SHP77 (cell line): ENCODE results near the gene MPV17L.
"Not testable (repeated sequence)": the region's sequence is repeated elsewhere in the genome, so short reads cannot be mapped to it uniquely, and the experiment has no call there.

Experiments used
- DNase-seq, 2 experiments: peaks; one replicate each; lab custom pipeline; 2025; lab: John Stamatoyannopoulos, UW

The MPV17L gene

DNA sequence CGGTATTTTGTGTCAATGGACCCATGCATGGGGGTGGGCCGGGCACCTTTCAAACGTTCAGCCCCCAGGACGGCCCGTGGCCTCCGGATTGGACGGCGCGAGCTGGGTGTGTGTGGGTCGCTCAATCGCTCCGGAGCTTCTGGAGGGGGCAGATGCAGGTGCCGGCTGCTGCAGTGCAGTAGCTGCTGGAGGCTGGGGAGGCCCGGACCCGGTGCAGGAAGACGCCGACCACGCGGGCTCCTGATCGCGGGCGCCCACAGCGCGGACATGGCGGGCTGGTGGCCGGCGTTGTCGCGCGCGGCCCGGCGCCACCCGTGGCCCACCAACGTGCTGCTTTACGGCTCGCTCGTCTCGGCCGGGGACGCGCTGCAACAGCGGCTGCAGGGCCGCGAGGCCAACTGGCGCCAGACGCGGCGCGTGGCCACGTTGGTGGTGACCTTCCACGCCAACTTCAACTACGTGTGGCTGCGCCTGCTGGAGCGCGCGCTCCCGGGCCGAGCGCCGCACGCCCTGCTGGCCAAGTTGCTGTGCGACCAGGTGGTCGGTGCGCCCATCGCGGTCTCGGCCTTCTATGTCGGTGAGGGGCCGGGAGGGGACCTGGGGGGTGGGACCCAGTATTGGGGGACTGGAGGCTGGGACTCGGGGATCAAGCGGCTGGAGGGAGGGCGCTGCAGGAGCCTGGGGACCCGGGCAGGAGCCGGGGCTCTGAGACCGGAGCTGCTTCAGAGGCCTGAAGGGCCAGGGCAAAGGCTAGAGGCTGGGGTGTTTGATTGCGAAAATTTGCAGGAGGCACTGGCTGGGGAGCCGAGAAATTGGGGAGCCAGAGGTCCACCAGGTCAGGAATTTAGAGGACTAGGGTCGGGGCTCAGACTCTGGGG lies at the start of gene MPV17L:
TSS of gene MPV17L (plus strand) at position 124 of the 878 bp plus-strand sequence. CDS start at position 268, 144 bp downstream.
- not testable (repeated sequence) for DNase-seq

DNA sequence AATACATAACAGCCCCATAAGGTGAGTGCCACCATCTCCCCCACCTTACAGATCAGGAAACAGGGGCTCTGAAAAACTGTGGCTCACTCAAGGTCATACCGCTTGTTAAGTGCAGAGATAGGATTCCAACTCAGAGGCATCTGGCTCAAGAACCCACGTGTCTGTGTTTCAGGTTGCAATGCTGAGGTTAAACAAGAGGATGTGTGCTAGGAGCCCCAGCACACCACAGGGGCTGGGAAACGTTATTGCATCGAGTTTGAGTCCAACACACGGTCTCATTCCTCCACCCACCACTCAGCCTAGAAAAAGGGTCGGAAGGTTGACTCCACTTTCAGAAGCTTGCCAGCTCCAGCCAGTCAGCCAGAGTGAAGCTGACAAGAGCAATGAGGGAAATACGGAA lies 46.8 kb upstream of the MPV17L start:
- DNase-seq = not testable (repeated sequence)

GRCh38 chr16:15351251-15351650 lies 44.3 kb upstream of the MPV17L start:
- not testable (repeated sequence) for DNase-seq

DNA sequence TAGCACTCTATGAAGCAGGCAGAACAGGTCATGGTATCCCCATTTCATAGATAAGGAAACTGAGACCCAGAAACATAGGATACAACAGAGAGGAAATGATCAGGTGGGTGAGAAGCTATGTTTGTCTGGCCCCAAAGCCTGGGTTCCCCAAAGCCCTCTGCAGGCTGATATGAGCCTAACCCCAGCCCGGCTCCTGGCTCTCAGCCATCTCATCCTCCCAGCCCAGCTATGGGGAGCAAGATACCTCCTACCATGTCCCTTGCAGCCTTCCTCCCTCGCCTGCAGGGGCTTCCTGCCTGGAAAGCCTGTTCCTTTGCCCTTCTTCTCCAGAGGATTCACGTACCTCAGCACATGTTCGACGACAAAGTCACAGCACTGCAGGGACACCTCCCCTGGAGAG lies 43.8 kb upstream of the MPV17L start:
- not testable (repeated sequence) for DNase-seq

GRCh38 chr16:15352852-15353251 lies 42.7 kb upstream of the MPV17L start:
- not testable (repeated sequence) for DNase-seq

GRCh38 chr16:15354846-15355245 lies 40.7 kb upstream of the MPV17L start:
- DNase-seq = not testable (repeated sequence)

DNA sequence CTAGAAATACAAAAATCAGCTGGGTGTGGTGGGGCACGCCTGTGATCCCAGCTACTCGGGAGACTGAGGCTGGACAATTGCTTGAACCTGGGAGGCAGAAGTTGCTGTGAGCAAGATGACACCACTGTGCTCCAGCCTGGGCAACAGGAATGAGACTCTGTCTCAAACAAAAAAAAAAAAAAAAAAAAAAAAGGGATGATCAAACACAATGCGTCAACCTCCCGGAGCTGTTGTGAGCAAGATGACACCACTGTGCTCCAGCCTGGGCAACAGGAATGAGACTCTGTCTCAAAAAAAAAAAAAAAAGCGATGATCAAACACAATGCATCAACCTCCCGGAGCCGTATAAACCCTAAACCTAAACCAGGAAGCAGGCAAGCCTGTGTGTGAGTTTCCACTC lies 38.1 kb upstream of the MPV17L start:
- DNase-seq = not testable (repeated sequence)

DNA sequence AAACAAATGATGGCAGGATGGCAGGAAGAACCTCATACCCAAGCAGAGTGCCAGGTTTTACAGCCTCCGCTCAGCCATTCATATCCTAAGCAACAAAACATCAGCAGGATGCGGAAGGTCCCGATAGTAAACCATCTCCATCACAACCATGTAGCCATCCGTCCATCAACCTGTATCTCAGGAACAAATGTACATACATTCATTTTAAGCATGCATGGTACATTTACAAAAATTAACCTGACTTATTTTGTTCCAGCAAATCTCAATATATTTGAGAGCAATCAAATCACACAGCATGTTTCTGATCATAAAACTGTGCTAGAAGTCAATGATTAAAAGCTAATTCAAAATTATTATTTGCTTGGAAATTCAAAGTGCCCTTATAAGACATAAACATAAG lies 17.4 kb upstream of the MPV17L start, which contains the start of gene NPIPA5:
TSS of gene NPIPA5 (minus strand) at position 101 of the 400 bp plus-strand sequence. CDS start at position 101, 0 bp downstream.
- not testable (repeated sequence) for DNase-seq

- not testable (repeated sequence) for DNase-seq
Measured at GRCh38 chr16:15382810-15383209, 12.7 kb upstream of the MPV17L start.

DNA sequence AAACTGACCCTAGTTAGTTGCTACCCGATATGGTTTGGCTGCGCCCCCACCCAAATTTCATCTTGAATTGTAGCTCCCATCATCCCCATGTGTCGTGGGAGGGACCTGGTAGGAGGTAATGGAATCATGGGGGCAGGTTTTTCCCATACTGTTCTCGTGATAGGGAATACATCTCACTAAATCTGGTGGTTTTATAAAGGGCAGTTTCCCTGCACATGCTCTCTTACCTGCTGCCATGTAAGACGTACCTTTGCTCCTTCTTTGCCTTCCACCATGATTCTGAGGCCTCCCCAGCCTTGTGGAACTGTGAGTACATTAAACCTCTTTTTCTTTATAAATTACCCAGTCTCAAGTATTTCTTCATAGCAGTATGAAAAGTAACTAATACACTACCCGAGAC lies 7.5 kb upstream of the MPV17L start:
- not testable (repeated sequence) for DNase-seq

GRCh38 chr16:15389916-15390315 lies 5.6 kb upstream of the MPV17L start:
- not testable (repeated sequence) for DNase-seq

DNA sequence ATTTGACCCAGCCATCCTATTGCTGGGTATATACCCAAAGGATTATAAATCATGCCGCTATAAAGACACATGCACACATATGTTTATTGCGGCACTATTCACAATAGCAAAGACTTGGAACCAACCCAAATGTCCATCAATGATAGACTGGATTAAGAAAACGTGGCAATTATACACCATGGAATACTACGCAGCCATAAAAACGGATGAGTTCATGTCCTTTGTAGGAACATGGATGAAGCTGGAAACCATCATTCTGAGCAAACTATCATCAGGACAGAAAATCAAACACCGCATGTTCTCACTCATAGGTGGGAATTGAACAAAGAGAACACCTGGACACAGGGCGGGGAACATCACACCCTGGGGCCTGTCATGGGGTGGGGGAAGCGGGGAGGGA lies 2.5 kb upstream of the MPV17L start:
- not testable (repeated sequence) for DNase-seq

DNA sequence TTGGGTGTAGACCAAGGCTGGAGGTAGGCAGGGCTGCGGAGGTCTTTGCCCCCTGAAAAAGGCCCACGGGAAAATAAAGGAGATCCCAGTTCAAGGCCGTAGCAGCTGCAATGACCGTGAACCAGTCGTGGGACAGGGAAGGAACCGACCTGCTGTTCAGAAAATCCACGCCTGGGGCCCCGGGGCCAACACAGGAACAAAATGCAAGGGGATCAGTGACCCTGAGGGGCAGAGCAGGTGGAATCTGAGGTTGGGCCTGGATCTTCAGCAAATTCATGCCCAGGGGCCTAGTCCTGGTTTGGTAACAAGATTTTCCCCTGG lies 915 bp downstream of the MPV17L start:
- not testable (repeated sequence) for DNase-seq

DNA sequence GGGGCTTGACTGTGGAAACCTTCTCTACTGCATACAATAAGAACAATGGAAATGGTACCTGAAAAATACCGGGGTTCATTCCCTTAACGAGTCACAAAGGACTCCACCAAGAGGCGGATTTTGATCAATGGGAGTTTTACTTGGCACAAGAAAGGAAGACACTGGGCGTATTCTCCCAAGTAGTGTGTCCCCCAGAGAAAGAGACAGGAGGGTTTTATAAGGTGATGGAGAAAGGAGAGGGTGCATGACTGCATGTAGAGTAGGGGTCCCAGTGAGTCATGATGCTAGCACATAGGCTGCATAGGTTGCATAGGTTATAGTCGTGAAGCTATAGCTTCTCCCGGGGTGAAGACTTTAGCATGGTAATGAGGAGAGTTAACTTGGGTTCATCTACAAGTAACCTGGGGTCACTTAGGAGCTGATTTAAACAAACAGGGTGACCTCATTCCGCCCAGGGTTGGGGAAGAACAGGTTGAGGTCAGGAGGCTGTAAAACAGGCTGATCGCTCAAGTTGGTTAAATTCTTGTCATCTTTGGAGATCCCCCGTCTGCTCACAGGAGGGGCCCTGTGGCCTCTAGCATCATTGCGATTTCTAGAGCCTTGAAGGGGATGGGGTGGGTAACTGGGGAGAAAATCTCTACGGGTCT lies 1.5 kb downstream of the MPV17L start:
- no peak for DNase-seq

- DNase-seq = no peak
Measured at GRCh38 chr16:15398618-15399316, 3.2 kb downstream of the MPV17L start.

GRCh38 chr16:15399317-15399716 lies 3.8 kb downstream of the MPV17L start:
- no peak for DNase-seq

GRCh38 chr16:15400314-15400713 lies 4.8 kb downstream of the MPV17L start:
- DNase-seq = not testable (repeated sequence)

DNA sequence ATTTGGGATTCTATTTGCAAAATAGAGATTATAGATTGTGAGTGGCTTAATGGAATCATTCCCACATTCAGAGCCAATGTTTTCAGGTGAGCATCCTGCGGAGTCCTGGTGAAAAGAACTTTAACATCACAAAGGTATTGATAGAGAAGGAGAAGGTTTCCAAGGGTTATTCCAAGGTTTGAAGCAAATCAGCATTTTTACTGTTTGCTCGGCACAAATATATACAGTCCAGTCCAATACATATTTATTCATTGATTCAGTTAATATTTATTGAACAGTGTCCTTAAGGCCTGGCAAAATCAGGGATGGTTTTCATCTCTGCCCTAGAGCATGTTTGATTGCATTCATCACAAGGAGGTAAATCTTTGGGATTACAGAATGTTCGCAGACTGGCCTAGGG lies 6.4 kb downstream of the MPV17L start:
- no peak for DNase-seq

- no peak for DNase-seq
Measured at GRCh38 chr16:15403392-15403995, 7.9 kb downstream of the MPV17L start.

DNA sequence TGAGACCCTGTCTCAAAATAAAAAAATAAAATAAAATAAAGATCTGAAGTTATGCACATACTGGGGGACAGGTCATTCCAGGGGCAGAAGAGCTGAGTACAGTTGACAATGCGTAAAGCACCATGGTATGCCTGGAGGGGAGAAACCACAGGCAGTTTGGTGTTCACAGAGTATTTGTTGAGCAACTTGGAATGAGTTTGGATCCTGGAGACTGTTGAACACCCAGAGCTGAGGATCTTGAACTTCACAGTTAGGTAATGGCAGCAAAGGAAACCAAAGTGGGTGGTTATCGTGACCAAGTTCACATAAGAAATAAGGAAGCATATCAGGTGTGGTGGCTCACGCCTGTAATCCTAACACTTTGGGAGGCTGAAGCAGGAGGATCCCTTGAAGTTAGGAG lies 8.5 kb downstream of the MPV17L start:
- DNase-seq = not testable (repeated sequence)

- DNase-seq = no peak
Measured at GRCh38 chr16:15404792-15405191, 9.2 kb downstream of the MPV17L start.

- DNase-seq = not testable (repeated sequence)
Measured at GRCh38 chr16:15407756-15408155, 12.2 kb downstream of the MPV17L start.
